Measurements from ENCODE around the gene KRT84. TPM values are rescaled to one million over a fixed set of nuclear protein-coding genes. Genes with fewer than 3 reads are reported as not detected.

Gene KRT84
- polyA plus RNA-seq, 1 donor from 2014 or later = not detected

DNA sequence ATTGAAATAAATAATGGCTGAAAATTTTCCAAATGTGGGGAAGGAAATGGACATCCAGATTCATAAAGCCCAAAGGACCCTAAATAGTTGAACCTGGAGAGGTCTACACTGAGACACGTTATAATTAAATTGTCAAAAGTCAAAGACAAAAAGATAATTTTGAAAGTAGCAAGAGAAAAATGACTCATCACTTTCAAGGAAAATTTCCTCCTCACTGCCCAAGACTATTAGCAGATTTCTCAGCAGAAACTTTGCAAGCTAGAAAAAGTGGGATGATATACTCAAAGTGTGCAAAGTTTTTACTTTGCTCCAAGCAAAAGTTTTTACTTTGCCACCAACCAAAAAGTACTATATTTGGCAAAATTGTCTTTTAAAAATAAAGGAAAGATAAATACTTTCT, 48.4 kb downstream of the KRT84 start:
- H3K4me3 Mint-ChIP-seq = no peak overlapping the region
- H3K9me3 Mint-ChIP-seq = peaks cover 0 to 5% (median 5%) of the 10 kb centered on the region in 3 donors
- H3K27ac Mint-ChIP-seq = no peak overlapping the region
- H3K27me3 Mint-ChIP-seq = peaks cover 20% of the 10 kb centered on the region
- peaks cover 0 to 2% (median 0%) of the 10 kb centered on the region in 3 donors for H3K4me1 Mint-ChIP-seq
- H3K36me3 Mint-ChIP-seq = no peaks in the 10 kb centered on the region

DNA sequence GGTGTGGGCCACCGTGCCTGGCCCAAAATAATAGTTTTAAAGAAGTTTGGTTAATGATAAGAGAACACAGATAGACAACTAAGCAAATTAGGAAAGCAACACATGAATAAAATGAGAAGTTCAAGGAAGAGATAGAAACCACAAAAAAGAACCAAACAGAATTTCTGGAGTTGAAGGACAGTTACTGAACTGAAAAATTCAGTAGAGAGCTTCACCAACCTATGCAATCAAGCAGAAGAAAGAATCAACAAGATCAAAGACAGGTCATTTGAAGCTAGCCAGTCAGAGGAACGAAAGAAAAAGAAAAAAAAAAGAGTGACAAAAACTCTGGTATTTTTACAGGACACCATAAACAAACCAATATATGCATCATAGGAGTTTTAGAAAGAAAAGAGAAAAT, 48.8 kb downstream of the KRT84 start:
- no peak overlapping the region for H3K27ac Mint-ChIP-seq
- H3K27me3 Mint-ChIP-seq = peaks cover 22% of the 10 kb centered on the region
- peaks cover 0 to 2% (median 0%) of the 10 kb centered on the region in 3 donors for H3K4me1 Mint-ChIP-seq
- H3K4me3 Mint-ChIP-seq = no peak overlapping the region
- H3K9me3 Mint-ChIP-seq = peaks cover 0 to 5% (median 5%) of the 10 kb centered on the region in 3 donors
- no peaks in the 10 kb centered on the region for H3K36me3 Mint-ChIP-seq

DNA sequence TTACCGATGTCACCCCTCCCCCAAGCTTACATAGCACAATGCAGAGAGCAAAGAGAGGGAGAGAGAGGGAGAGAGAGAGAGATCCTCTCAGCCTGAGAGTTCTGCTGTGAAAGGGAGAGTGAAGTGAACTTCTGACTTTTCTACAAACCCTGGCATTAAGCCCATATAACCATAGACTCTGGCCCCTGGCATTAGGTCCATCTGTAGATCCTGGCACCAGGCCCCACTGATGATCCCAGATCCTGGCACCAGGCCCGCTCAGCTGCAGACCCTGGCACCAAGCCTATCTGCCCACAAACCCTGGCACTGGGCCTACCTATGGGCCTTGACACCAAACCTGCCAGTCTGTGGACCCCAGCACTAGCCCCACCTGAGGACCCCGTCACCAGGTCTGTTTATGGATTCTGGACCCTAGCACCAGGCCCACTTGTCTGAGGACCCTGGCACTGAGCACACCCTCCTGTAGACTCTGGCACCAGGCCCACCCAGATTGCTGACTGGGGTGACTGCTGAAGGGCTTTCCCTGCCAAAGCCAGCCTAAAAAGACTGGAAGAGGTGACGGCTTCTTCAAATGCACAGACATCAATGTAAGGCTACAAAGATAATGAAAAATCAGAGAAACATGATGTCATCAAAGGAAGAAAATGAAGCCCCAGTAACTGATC, 49.7 kb downstream of the KRT84 start:
- Mint-ChIP-seq H3K27me3 (peaks cover 22% of the 10 kb centered on the region), H3K4me3 (no peak overlapping the region), H3K9me3 (peaks cover 0 to 5% (median 5%) of the 10 kb centered on the region in 3 donors), H3K27ac (no peak overlapping the region), H3K4me1 (no peaks in the 10 kb centered on the region), H3K36me3 (no peaks in the 10 kb centered on the region)

DNA sequence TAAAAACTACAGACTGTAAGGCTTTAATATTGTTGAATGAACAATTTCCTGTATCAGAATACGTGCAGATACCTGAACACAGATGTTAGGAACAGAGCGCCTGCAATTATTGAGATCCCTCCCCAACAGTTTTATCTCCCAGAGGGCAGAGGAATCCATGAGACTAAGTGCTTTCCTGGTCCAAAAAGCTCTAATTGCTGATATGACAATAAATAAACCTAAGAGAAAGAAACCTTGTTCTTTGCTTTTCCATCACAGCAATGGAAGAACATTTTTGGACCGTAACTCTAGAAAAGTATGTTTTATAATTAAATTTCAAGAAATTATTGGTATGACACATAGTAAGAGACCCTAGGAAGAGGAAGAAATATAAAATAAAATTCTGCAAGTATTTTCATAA, 51.3 kb downstream of the KRT84 start:
- H3K9me3 Mint-ChIP-seq = peaks cover 0 to 5% (median 5%) of the 10 kb centered on the region in 3 donors
- H3K27me3 Mint-ChIP-seq = peaks cover 19% of the 10 kb centered on the region
- no peaks in the 10 kb centered on the region for H3K36me3 Mint-ChIP-seq
- H3K4me1 Mint-ChIP-seq = no peaks in the 10 kb centered on the region
- no peak overlapping the region for H3K4me3 Mint-ChIP-seq
- H3K27ac Mint-ChIP-seq = no peak overlapping the region

DNA sequence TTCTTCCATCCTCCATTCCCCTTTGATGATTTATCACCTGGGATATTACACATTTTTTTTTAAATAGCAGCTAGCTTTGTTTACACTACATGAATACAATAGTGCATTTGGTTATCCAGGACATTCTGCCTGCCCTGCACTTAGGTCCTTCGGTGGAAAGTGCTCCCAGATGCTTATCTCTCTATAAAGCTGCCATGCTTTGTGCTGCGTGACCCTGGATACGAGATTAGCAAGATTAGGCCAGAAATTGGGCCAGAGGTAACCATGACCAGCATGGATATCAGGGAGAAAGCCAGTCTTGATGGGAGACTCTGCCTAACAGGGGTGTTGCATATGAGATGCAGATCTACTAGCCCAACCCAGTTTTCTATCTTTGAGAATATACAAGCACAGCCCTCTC, 52.1 kb downstream of the KRT84 start:
- no peaks in the 10 kb centered on the region for H3K4me1 Mint-ChIP-seq
- H3K9me3 Mint-ChIP-seq = peaks cover 0 to 5% (median 5%) of the 10 kb centered on the region in 3 donors
- H3K27me3 Mint-ChIP-seq = peaks cover 15% of the 10 kb centered on the region
- no peaks in the 10 kb centered on the region for H3K36me3 Mint-ChIP-seq
- no peak overlapping the region for H3K4me3 Mint-ChIP-seq
- H3K27ac Mint-ChIP-seq = no peak overlapping the region

DNA sequence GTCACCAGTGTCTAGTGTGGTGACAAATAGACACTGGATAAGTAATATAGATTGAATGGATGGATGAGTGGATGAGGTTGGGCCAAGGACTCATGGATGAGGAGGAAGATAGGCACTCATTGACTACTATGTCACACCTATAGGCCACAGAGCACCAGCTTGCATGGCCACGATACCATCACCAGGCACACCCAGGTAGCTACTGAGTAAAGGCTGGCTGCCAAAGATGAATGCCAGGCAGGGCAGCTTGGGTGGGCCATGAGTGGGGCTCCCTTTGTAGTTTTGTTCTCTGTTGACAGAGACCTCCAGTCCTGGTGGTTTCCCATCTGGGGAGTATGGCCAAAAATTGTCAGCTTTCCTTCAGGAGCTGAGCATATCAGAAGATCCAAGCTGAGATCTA, 53.1 kb downstream of the KRT84 start:
- Mint-ChIP-seq H3K9me3 (peaks cover 0 to 5% (median 4%) of the 10 kb centered on the region in 3 donors), H3K4me1 (peaks cover under 1 to 4% (median 3%) of the 10 kb centered on the region in 3 donors), H3K36me3 (no peaks in the 10 kb centered on the region), H3K27me3 (peaks cover 13% of the 10 kb centered on the region), H3K27ac (no peak overlapping the region), H3K4me3 (no peak overlapping the region)

DNA sequence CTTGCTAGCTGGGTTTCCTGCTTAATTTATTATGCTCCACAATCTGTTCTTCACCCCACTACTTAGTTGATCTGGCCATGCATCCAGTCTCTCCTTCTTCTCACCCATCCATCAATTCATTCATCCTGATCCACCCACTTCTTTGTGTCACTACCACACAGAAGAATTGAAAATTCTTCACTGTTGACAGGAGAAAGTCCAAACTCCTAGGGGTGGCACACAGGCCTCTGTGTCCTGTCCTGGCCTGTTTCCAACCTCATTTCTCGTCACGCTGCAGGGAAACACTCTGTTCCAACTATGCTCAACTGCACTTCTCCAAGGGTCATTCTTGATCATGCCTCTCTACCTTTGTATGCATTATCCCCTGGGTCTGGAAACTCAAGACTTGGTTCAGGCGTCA, 53.6 kb downstream of the KRT84 start:
- no peak overlapping the region for H3K27ac Mint-ChIP-seq

DNA sequence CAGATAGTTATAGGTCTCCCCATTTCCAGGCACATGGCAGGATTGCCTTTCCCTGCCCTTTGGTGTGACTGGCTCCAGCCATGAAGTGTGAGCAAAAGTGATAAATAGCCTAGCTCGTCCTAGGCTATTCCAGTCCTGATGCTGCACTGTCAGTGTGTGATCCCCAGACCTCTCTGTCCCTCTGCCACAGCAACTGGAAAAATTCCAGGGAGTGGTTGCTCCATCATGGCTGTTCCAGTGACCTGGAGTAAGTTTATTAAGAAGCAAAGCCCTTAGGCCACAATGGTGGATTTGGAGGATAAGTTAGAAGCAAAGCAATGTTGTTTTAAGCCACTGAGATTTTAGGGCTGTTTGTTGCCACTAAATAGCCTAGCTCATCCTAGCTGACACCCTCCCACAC, 54.4 kb downstream of the KRT84 start:
- Mint-ChIP-seq H3K9me3 (no peaks in the 10 kb centered on the region), H3K36me3 (no peaks in the 10 kb centered on the region), H3K27me3 (peaks cover 15% of the 10 kb centered on the region), H3K4me1 (peaks cover 3 to 7% (median 5%) of the 10 kb centered on the region in 3 donors), H3K4me3 (no peak overlapping the region), H3K27ac (no peak overlapping the region)

More for the DNA sequence above, 53.6 kb downstream of the KRT84 start:
- Mint-ChIP-seq H3K9me3 (peaks cover 0 to 4% (median 4%) of the 10 kb centered on the region in 3 donors), H3K27me3 (peaks cover 15% of the 10 kb centered on the region), H3K36me3 (no peaks in the 10 kb centered on the region), H3K4me3 (no peak overlapping the region), H3K4me1 (peaks cover 3 to 7% (median 5%) of the 10 kb centered on the region in 3 donors)

DNA sequence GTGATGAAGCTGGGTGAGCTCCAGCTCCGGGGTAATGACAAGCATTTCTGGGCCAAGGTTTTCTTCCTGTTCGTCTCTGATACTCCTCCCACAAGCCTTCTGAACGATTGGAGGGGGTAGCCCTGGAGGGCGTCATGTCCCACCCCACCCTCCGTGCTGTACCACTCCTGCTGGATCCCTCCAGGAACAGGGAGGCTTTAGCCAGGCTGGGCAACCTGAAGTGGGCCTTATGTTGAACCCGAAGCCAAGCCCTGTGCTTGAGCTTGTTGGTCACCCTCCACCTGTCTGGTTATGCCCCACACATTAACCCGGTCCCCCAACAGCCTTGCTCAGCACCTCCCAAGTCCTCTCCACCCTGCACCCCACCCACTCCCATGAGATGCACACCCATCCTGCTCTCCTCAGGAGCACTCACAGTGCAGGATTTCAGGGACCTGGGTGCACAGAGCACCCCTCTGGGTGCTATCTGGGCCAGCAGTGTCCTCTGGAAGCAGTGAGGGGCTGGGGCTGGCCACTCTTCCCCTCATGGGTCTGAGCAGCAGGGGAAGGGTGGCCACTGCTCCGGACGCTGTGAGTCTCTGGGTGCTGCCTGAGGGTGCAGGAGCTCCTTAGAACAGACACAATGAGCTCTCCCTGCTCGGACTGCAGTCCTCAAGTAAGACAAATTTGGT, 57.5 kb downstream of the KRT84 start:
- H3K4me1 Mint-ChIP-seq = peaks cover 3 to 7% (median 5%) of the 10 kb centered on the region in 3 donors
- H3K27ac Mint-ChIP-seq = no peak overlapping the region

More for the DNA sequence above, 57.5 kb downstream of the KRT84 start:
- Mint-ChIP-seq H3K27me3 (peaks cover 14% of the 10 kb centered on the region), H3K9me3 (no peaks in the 10 kb centered on the region), H3K4me3 (no peak overlapping the region), H3K36me3 (peaks cover 5% of the 10 kb centered on the region)

Other genes with a start within 250 kb of the KRT84 start
- not detected for gene KRT80, start 193.6 kb downstream of the KRT84 start, polyA plus RNA-seq
- gene KRT7, start 152.4 kb downstream of the KRT84 start, polyA plus RNA-seq = not detected
- gene KRT86, start 111.0 kb downstream of the KRT84 start, polyA plus RNA-seq = not detected
- gene KRT81, start 94.1 kb downstream of the KRT84 start, polyA plus RNA-seq = not detected
- not detected for gene KRT83, start 64.3 kb downstream of the KRT84 start, polyA plus RNA-seq
- gene KRT85, start 18.2 kb downstream of the KRT84 start, polyA plus RNA-seq = not detected
- not detected for gene KRT82, start 20.7 kb upstream of the KRT84 start, polyA plus RNA-seq
- not detected for gene KRT75, start 48.7 kb upstream of the KRT84 start, polyA plus RNA-seq
- not detected for gene KRT6B, start 66.5 kb upstream of the KRT84 start, polyA plus RNA-seq
- gene KRT6C, start 88.2 kb upstream of the KRT84 start, polyA plus RNA-seq = not detected
- not detected for gene KRT6A, start 107.6 kb upstream of the KRT84 start, polyA plus RNA-seq
- gene KRT5, start 134.7 kb upstream of the KRT84 start, polyA plus RNA-seq = not detected
- gene KRT71, start 167.5 kb upstream of the KRT84 start, polyA plus RNA-seq = not detected
- gene KRT74, start 188.2 kb upstream of the KRT84 start, polyA plus RNA-seq = not detected
- not detected for gene KRT72, start 215.8 kb upstream of the KRT84 start, polyA plus RNA-seq
- gene KRT73, start 232.9 kb upstream of the KRT84 start, polyA plus RNA-seq = not detected